H9 (cell line): ENCODE results near the gene MRPS11. TPM values are rescaled to one million over a fixed set of nuclear protein-coding genes. Genes with fewer than 3 reads are reported as not detected.

ENCODE experiments used
- DNase-seq: peaks from one replicate; pipeline ENCODE4 v3.0.0-alpha.2; 2017
- H2AFZ ChIP-seq: one replicate; pipeline ENCODE4 v1.6.1; 2013; ENCODE audit warnings: mild to moderate bottlenecking, low read length, control low read depth, moderate library complexity
- H2AK5ac ChIP-seq: 2 replicates; pipeline ENCODE4 v1.6.1; 2013; ENCODE audit warnings: low read length, control low read depth, mixed read lengths; ENCODE audit not compliant: insufficient read length
- H2BK120ac ChIP-seq: one replicate; pipeline ENCODE4 v1.6.1; 2013; ENCODE audit warnings: low read depth, mild to moderate bottlenecking, low read length, control low read depth, inconsistent platforms; ENCODE audit not compliant: poor library complexity, severe bottlenecking
- H2BK12ac ChIP-seq: 2 replicates; pipeline ENCODE4 v1.6.1; 2013; ENCODE audit warnings: low read length, control low read depth, mixed read lengths, low read depth; ENCODE audit not compliant: insufficient read length
- H2BK15ac ChIP-seq: 2 replicates; pipeline ENCODE4 v1.6.1; 2013; ENCODE audit warnings: low read depth, low read length, control low read depth
- H2BK20ac ChIP-seq: one replicate; pipeline ENCODE4 v1.6.1; 2013; ENCODE audit warnings: low read depth, mild to moderate bottlenecking, low read length, control low read depth, inconsistent platforms; ENCODE audit not compliant: poor library complexity, severe bottlenecking
- H2BK5ac ChIP-seq: 2 replicates; pipeline ENCODE4 v1.6.1; 2013; ENCODE audit warnings: low read length, control low read depth, mixed read lengths; ENCODE audit not compliant: insufficient read length
- H3K14ac ChIP-seq: 2 replicates; pipeline ENCODE4 v1.6.1; 2013; ENCODE audit warnings: low read length, control low read depth; ENCODE audit not compliant: insufficient read depth
- H3K18ac ChIP-seq: 2 replicates; pipeline ENCODE4 v1.6.1; 2013; ENCODE audit warnings: low read depth, mild to moderate bottlenecking, mixed read lengths, low read length, control low read depth; ENCODE audit not compliant: insufficient read length
- H3K23ac ChIP-seq: 2 replicates; pipeline ENCODE4 v1.6.1; 2013; ENCODE audit warnings: low read length, control low read depth, mixed read lengths, low read depth; ENCODE audit not compliant: insufficient read length
- H3K23me2 ChIP-seq: 2 replicates; pipeline ENCODE4 v1.6.1; 2013; ENCODE audit warnings: low read depth, mild to moderate bottlenecking, mixed read lengths, low read length, control low read depth; ENCODE audit not compliant: insufficient read length, poor library complexity, severe bottlenecking
- H3K27ac ChIP-seq: 2 replicates; pipeline ENCODE4 v1.5.1; 2013; ENCODE audit warnings: low read length, control low read depth, mixed read lengths, low read depth; ENCODE audit not compliant: insufficient read length
- H3K27me3 ChIP-seq: 2 replicates; pipeline ENCODE4 v1.6.1; 2013; ENCODE audit warnings: low read length, control low read depth, inconsistent platforms; ENCODE audit not compliant: insufficient read depth
- H3K4ac ChIP-seq: 2 replicates; pipeline ENCODE4 v1.6.1; 2013; ENCODE audit warnings: low read depth, mild to moderate bottlenecking, control low read depth, inconsistent platforms, low read length, moderate library complexity
- H3K4me1 ChIP-seq: 2 replicates; pipeline ENCODE4 v1.6.1; 2013; ENCODE audit warnings: low read length, control low read depth, inconsistent platforms; ENCODE audit not compliant: insufficient read depth
- H3K4me2 ChIP-seq: 2 replicates; pipeline ENCODE4 v1.6.1; 2013; ENCODE audit warnings: low read length, control low read depth, mixed read lengths; ENCODE audit not compliant: insufficient read length, insufficient read depth
- H3K56ac ChIP-seq: 2 replicates; pipeline ENCODE4 v1.6.1; 2013; ENCODE audit warnings: low read depth, mild to moderate bottlenecking, mixed read lengths, low read length, control low read depth; ENCODE audit not compliant: insufficient read length
- H3K79me1 ChIP-seq: 2 replicates; pipeline ENCODE4 v1.6.1; 2013; ENCODE audit warnings: low read depth, mild to moderate bottlenecking, moderate library complexity, low read length, control low read depth, inconsistent platforms; ENCODE audit not compliant: insufficient read depth, poor library complexity, severe bottlenecking
- H3K79me2 ChIP-seq: 2 replicates; pipeline ENCODE4 v1.6.1; 2013; ENCODE audit warnings: low read length, control low read depth, inconsistent platforms; ENCODE audit not compliant: insufficient read depth
- H3K9ac ChIP-seq: 2 replicates; pipeline ENCODE4 v1.6.1; 2013; ENCODE audit warnings: low read length, control low read depth, mixed read lengths; ENCODE audit not compliant: insufficient read length; ENCODE audit errors: extremely low read depth
- H3K9me3 ChIP-seq: one replicate; pipeline ENCODE4 v1.6.1; 2013; ENCODE audit warnings: low read depth, low read length, inconsistent platforms; ENCODE audit not compliant: control insufficient read depth
- H3T11ph ChIP-seq: one replicate; pipeline ENCODE4 v1.6.1; 2013; ENCODE audit warnings: mild to moderate bottlenecking, low read length, control low read depth, inconsistent platforms
- H4K20me1 ChIP-seq: one replicate; pipeline ENCODE4 v1.6.1; 2013; ENCODE audit not compliant: control insufficient read depth, insufficient read length, insufficient read depth
- H4K5ac ChIP-seq: 2 replicates; pipeline ENCODE4 v1.6.1; 2013; ENCODE audit warnings: low read depth, mild to moderate bottlenecking, mixed read lengths, low read length, control low read depth; ENCODE audit not compliant: insufficient read length
- H4K8ac ChIP-seq: replicated peaks from 2 replicates; pipeline ENCODE4 v1.6.1; 2013; ENCODE audit warnings: low read length, control low read depth, mixed read lengths, low read depth; ENCODE audit not compliant: insufficient read length
- H4K91ac ChIP-seq: 2 replicates; pipeline ENCODE4 v1.6.1; 2013; ENCODE audit warnings: low read depth, mild to moderate bottlenecking, moderate library complexity, mixed read lengths, low read length, control low read depth; ENCODE audit not compliant: insufficient read length
- H3K27ac Mint-ChIP-seq, 3 experiments: 2 replicates in 2 of 3; 3 replicates in 1 of 3; pipeline ENCODE4 v1.8.0; 2020 to 2021; ENCODE audit warnings: mixed read lengths in 3 of 3, mild to moderate bottlenecking in 1 of 3, moderate library complexity in 1 of 3
- H3K27me3 Mint-ChIP-seq: 2 replicates; pipeline ENCODE4 v1.8.0; 2021; ENCODE audit warnings: low read depth, mild to moderate bottlenecking, moderate library complexity, mixed read lengths
- H3K36me3 Mint-ChIP-seq, 3 experiments: 2 replicates in 2 of 3; 3 replicates in 1 of 3; pipeline ENCODE4 v1.8.0; 2020 to 2021; ENCODE audit warnings: low read depth in 3 of 3, mixed read lengths in 3 of 3; ENCODE audit not compliant: insufficient read depth in 1 of 3
- H3K4me1 Mint-ChIP-seq, 2 experiments: 2 replicates each; pipeline ENCODE4 v1.8.0; 2020; ENCODE audit warnings: mixed read lengths in 2 of 2
- H3K4me3 Mint-ChIP-seq, 2 experiments: 2 replicates in 1 of 2; 3 replicates in 1 of 2; pipeline ENCODE4 v1.8.0; 2020 to 2021; ENCODE audit warnings: mild to moderate bottlenecking in 2 of 2, mixed read lengths in 2 of 2, moderate library complexity in 1 of 2
- H3K9me3 Mint-ChIP-seq, 2 experiments: 2 replicates in 1 of 2; 3 replicates in 1 of 2; pipeline ENCODE4 v1.8.0; 2020; ENCODE audit warnings: mild to moderate bottlenecking in 2 of 2, mixed read lengths in 2 of 2, moderate library complexity in 1 of 2
- WGBS: extraction: QIAGEN DNeasy Blood & Tissue Kit; methylation state at CpG from one replicate; pipeline ENCODE4 v1.1.7; 2013; ENCODE audit warnings: missing lambda C conversion rate, low lambda C conversion rate, mixed read lengths; ENCODE audit not compliant: insufficient read length; ENCODE audit errors: extremely low coverage; 5-methylcytosine and 5-hydroxymethylcytosine counted together
- total RNA-seq: library from RNA; stranded (reverse); gene quantifications from 2 replicates; pipeline ENCODE4 v1.2.1, GENCODE V29; 2021
- TF ChIP-seq, protein P1 (sequence below): fragments of 200-600 bp; sonication (generic); conservative IDR thresholded peaks from 3 replicates; pipeline ENCODE4 v1.8.0; 2021; ENCODE audit warnings: antibody characterized with exemption, mild to moderate bottlenecking

MRPS11 gene
- total RNA-seq, 1 experiment from 2014 or later: 54.5 TPM

DNA sequence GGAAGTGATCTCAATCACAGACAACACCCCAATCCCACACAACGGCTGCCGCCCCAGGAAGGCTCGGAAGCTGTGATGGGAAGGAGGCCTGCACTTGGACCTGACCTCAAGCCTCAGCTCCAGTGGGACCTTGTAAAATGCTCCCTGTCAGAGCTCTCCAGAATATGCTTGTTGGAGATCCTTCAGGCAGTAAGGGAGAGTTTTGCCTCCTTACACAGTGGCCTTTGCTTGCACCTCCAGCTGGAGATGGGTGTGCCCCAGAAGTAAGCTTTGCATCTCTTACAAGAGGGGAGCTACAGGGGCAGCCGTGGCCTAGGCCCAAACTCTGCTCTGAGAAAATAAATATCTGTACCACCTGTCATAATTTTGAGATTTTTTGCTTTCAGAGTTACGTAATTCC, 10.4 kb downstream of the MRPS11 start:
- Histone ChIP-seq H2BK120ac (no peak overlapping the region), H3K56ac (no peak overlapping the region), H3K9me3 (no peaks in the 10 kb centered on the region), H3K4me1 (no peaks in the 10 kb centered on the region), H3T11ph (no peak overlapping the region), H3K27ac (no peak overlapping the region), H3K23me2 (no peaks in the 10 kb centered on the region), H3K4ac (no peak overlapping the region), H3K18ac (no peak overlapping the region), H2BK5ac (no peak overlapping the region), H4K91ac (no peak overlapping the region), H3K4me2 (no peak overlapping the region), H2BK15ac (no peak overlapping the region), H2BK20ac (no peak overlapping the region), H2AFZ (no peak overlapping the region), H3K9ac (no peak overlapping the region), H2AK5ac (no peak overlapping the region), H3K14ac (no peak overlapping the region), H2BK12ac (no peak overlapping the region), H4K20me1 (no peaks in the 10 kb centered on the region), H3K79me1 (no peaks in the 10 kb centered on the region), H3K79me2 (no peaks in the 10 kb centered on the region), H4K8ac (no peak overlapping the region), H4K5ac (no peak overlapping the region), H3K23ac (no peak overlapping the region), H3K27me3 (no peaks in the 10 kb centered on the region)
- H3K36me3 Mint-ChIP-seq: peaks cover 8 to 43% (median 23%) of the 10 kb centered on the region in 3 experiments
- no peak for DNase-seq
- H3K27me3 Mint-ChIP-seq: peaks cover 13% of the 10 kb centered on the region
- H3K9me3 Mint-ChIP-seq: no peaks in the 10 kb centered on the region
- H3K4me3 Mint-ChIP-seq: no peak overlapping the region
- TF ChIP-seq, protein P1, sequence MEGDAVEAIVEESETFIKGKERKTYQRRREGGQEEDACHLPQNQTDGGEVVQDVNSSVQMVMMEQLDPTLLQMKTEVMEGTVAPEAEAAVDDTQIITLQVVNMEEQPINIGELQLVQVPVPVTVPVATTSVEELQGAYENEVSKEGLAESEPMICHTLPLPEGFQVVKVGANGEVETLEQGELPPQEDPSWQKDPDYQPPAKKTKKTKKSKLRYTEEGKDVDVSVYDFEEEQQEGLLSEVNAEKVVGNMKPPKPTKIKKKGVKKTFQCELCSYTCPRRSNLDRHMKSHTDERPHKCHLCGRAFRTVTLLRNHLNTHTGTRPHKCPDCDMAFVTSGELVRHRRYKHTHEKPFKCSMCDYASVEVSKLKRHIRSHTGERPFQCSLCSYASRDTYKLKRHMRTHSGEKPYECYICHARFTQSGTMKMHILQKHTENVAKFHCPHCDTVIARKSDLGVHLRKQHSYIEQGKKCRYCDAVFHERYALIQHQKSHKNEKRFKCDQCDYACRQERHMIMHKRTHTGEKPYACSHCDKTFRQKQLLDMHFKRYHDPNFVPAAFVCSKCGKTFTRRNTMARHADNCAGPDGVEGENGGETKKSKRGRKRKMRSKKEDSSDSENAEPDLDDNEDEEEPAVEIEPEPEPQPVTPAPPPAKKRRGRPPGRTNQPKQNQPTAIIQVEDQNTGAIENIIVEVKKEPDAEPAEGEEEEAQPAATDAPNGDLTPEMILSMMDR: no peak
- no peak overlapping the region for H3K27ac Mint-ChIP-seq
- H3K4me1 Mint-ChIP-seq: peaks cover 16 to 18% of the 10 kb centered on the region in 2 experiments
- WGBS: no CpG with 5 or more reads among the region's 5 CpGs
